Pancreas (tissue), 10 donors: ENCODE measurements around the gene RGL1. TPM values are rescaled to one million over a fixed set of nuclear protein-coding genes. Genes with fewer than 3 reads are reported as not detected.

Source experiments
- ATAC-seq, 4 donors: fragments of 200-7000 bp; cut with Tn5 transposase; one replicate each; pipeline versions ENCODE4 v1.8.0 to v1.9.1; 2020; ENCODE audit warnings: mild to moderate bottlenecking in 4 of 4, moderate library complexity in 4 of 4
- DNase-seq, 6 donors: peaks; one replicate each; pipeline ENCODE4 v3.0.0-alpha.2; 2020
- FAIRE-seq: peaks from 2 replicates; lab custom pipeline; 2012; peaks lifted over from hg19 to GRCh38; lab: Jason Lieb, UNC
- H3K27ac ChIP-seq, 4 donors: fragments of 200-600 bp; sonication (generic); 1 replicate in 3 of 4; 2 replicates in 1 of 4; pipeline versions ENCODE4 v1.5.0 to v1.8.0; 2020
- H3K27me3 ChIP-seq, 4 donors: fragments of 200-600 bp; one replicate each; pipeline ENCODE4 v1.8.0; 2021
- H3K36me3 ChIP-seq, 3 donors: fragments of 200-600 bp; sonication (generic) in 1 of 3; one replicate each; pipeline versions ENCODE4 v1.5.0 to v1.8.0; 2020 to 2021
- H3K4me1 ChIP-seq, 3 donors: fragments of 200-600 bp; one replicate each; pipeline ENCODE4 v1.8.0; 2021
- H3K4me3 ChIP-seq, 4 donors: fragments of 200-600 bp; sonication (generic) in 2 of 4; one replicate each; pipeline versions ENCODE4 v1.5.0 to v1.8.0; 2020 to 2021
- H3K9me3 ChIP-seq, 4 donors: fragments of 200-600 bp; one replicate each; pipeline ENCODE4 v1.8.0; 2021
- CTCF ChIP-seq, 4 donors: fragments of 200-600 bp; sonication (generic) in 3 of 4; IDR thresholded peaks; one replicate each; pipeline versions ENCODE4 v1.5.0 to v1.8.0; 2021; ENCODE audit warnings: antibody characterized with exemption in 4 of 4
- WGBS, 2 donors: extraction: QIAGEN DNeasy Blood & Tissue Kit; methylation state at CpG; one replicate each; pipeline ENCODE4 v1.1.7; 2013; 5-methylcytosine and 5-hydroxymethylcytosine counted together
- intact Hi-C, 3 donors: fragments of 100-400 bp; cut with DNase I; formaldehyde crosslinking; loops; one replicate each; pipeline versions ENCODE4 v1.11.1 to v1.14.2; 2022
- polyA plus RNA-seq, 2 donors: library from polyadenylated mRNA; stranded (reverse); fragments of 200-250 nt; gene quantifications; one replicate each; pipeline ENCODE4 v1.2.3, GENCODE V29; 2013
- total RNA-seq, 6 donors: library from RNA; stranded (reverse); fragmentation: NEBNext Ultra II Directional in 4 of 6; extraction: Animal tissue kit (Norgen Biotek cat#: 25700) in 4 of 6; gene quantifications; one replicate each; pipeline versions ENCODE4 v1.2.1 to v1.2.4, GENCODE V29; 2021 to 2023
- donor health status: healthy with polysubstance abuse.
- donor health status: DM: no; HTN: no; CAD: no; lungs with moderate emphysema.
- donor health status: DM: no; HTN: no; CAD: no.
- donor health status: control.
- donor health status: control.
- donor health status: Bipolar disorder and iron deficiency.
- donor health status: DM: yes; HTN: yes; CAD: no.
- donor health status: DM: no; HTN: no; CAD: no.
- donor health status: DM: no; HTN: no; CAD: no.
- donor health status: DM: yes; HTN: yes; CAD: no.

The RGL1 gene
- total and polyA plus RNA-seq, 8 donors = 2.8 to 9.1 (median 5.0) TPM

DNA sequence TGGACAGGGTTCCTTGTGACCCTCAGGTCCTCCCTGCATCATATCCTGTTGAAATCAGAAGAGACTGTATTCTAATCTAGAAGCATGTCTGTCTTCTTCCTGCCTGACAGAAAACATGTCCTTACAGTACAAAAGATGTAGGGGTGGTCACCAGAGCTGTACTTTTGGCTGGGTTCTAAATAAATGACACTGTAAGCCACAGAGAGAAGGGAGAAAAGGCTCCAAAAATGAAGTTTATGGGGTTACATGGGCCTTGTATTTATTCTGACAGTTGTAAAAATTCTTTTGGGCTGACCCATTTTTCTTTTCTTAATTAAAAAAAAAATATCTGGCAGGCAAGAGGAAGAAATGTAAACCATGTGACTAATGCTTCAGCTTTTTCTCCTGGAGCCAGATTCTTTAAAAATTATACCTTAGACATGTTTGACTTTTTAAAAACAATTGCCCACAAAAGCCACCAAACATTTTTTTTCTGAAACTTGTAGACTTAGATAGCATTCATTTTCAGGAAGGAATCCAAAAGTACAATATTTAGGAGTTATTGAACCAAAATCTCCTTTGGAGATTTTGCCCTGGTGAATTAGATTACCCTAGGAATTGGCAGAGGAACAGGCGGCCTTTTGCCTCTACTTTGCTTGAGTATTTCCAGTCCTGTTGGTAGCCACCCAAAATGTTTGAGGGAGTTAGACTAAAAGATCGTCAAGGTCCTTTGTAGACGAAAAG is 17.1 kb downstream of the RGL1 start:
- H3K4me3 ChIP-seq = no peak overlapping the region
- FAIRE-seq = peak; percentile 71
- H3K9me3 ChIP-seq = no peaks in the 10 kb centered on the region
- no peaks in the 10 kb centered on the region for H3K4me1 ChIP-seq
- ATAC-seq = no peak
- peak overlapping the region in 2 of 4 donors; percentile 25 to 34 for H3K27ac ChIP-seq
- intact Hi-C loops = no loop called here
- no peaks in the 10 kb centered on the region for H3K27me3 ChIP-seq
- no peak for DNase-seq
- no peak for TF ChIP-seq CTCF (IDR thresholded peaks at IDR 0.05)
- WGBS, 2 donors = 65% methylated on average over 3 of the region's 3 CpGs
- no peaks in the 10 kb centered on the region for H3K36me3 ChIP-seq

- FAIRE-seq = no peak
- TF ChIP-seq CTCF (IDR thresholded peaks at IDR 0.05) = no peak
- intact Hi-C loops = no loop called here
- Histone ChIP-seq H3K4me1 (peaks cover 0 to 4% (median 0%) of the 10 kb centered on the region in 3 donors), H3K27me3 (no peaks in the 10 kb centered on the region), H3K9me3 (no peaks in the 10 kb centered on the region), H3K27ac (no peak overlapping the region), H3K36me3 (no peaks in the 10 kb centered on the region), H3K4me3 (no peak overlapping the region)
- WGBS, 2 donors = 83 to 94% methylated on average over 1 of the region's 1 CpG
- no peak for DNase-seq
- no peak for ATAC-seq
Measured at GRCh38 chr1:183824291-183824690, 19.4 kb downstream of the RGL1 start.

DNA sequence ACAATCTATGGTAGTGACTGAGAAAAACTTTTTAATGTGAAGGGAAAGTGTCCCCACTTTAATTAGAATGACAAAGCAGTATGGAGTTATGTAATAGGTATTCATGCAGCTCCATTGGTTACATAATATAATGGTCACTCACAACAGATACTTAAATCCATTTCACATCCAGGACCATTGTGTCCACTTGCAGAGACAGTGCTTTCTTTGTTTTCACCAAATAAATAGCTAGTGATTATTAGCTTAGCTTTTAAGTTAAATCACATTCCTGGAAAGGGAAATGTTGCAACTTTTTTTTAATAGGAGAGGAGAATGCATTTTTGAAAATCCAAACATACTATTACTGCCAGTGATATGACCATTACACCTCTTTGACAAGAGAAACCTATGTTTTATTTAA is 22.9 kb downstream of the RGL1 start:
- Histone ChIP-seq H3K27ac (peak overlapping the region in 2 of 4 donors; percentile 23 to 44), H3K4me3 (no peak overlapping the region), H3K4me1 (peaks cover 0 to 4% (median 0%) of the 10 kb centered on the region in 3 donors), H3K27me3 (no peaks in the 10 kb centered on the region), H3K9me3 (no peaks in the 10 kb centered on the region), H3K36me3 (no peaks in the 10 kb centered on the region)
- TF ChIP-seq CTCF (IDR thresholded peaks at IDR 0.05) = no peak
- intact Hi-C loops = no loop called here
- peak; percentile 13 for FAIRE-seq
- DNase-seq = no peak
- peak; percentile 20 to 79 (median 62) for ATAC-seq

DNA sequence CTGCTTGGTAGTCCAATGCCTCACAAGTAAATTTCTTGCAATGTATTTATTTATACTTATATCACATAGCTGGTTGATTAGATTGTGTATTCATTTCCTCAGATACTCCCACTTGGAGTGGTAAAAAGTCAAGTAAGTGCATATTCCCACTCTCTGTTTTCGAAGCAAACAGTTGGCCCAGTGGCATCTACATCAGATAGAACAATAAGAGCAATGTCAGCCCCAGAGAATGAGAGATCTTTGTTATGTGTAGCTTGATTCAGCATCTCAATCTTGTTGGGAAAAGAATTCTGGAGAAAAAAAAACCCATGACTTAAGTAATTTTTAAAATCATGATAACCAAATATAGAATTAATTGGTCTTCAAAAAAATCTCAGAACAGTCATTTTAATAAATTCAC is 25.5 kb downstream of the RGL1 start:
- FAIRE-seq (no peak), DNase-seq (no peak), ATAC-seq (no peak)
- WGBS, 2 donors = 83 to 85% methylated on average over 1 of the region's 1 CpG
- no peaks in the 10 kb centered on the region for H3K27me3 ChIP-seq
- intact Hi-C loops = no loop called here
- TF ChIP-seq CTCF (IDR thresholded peaks at IDR 0.05) = no peak
- H3K9me3 ChIP-seq = no peaks in the 10 kb centered on the region
- H3K27ac ChIP-seq = no peak overlapping the region
- no peaks in the 10 kb centered on the region for H3K36me3 ChIP-seq
- peaks cover 0 to 4% (median 0%) of the 10 kb centered on the region in 3 donors for H3K4me1 ChIP-seq
- H3K4me3 ChIP-seq = no peak overlapping the region

GRCh38 chr1:183831311-183831710 is 26.4 kb downstream of the RGL1 start:
- Histone ChIP-seq H3K4me1 (peaks cover 0 to 4% (median 0%) of the 10 kb centered on the region in 3 donors), H3K9me3 (no peaks in the 10 kb centered on the region), H3K27me3 (no peaks in the 10 kb centered on the region), H3K4me3 (no peak overlapping the region), H3K36me3 (no peaks in the 10 kb centered on the region), H3K27ac (no peak overlapping the region)
- no peak for FAIRE-seq
- no peak for DNase-seq
- intact Hi-C loops = no loop called here
- no peak for TF ChIP-seq CTCF (IDR thresholded peaks at IDR 0.05)
- ATAC-seq = no peak
